ENCODE results near the gene SNX15. TPM values are rescaled to one million over a fixed set of nuclear protein-coding genes. Genes with fewer than 3 reads are reported as not detected.
A peak's percentile ranks its signal among the peaks of the same experiment; 100 is the strongest.

Gene SNX15
- total RNA-seq, 1 donor from 2014 or later = 24.1 TPM

- intact Hi-C loops (cut with DNase I) = no loop called here
- no peak for DNase-seq (ENCODE audit: extremely low spot score in 2 of 2)
- Histone ChIP-seq H3K4me3 (no peak overlapping the region), H3K4me1 (peaks cover 45% of the 10 kb centered on the region), H3K36me3 (peaks cover 0 to 11% of the 10 kb centered on the region in 2 donors), H3K27ac (no peak overlapping the region), H3K27me3 (no peaks in the 10 kb centered on the region), H3K9me3 (no peaks in the 10 kb centered on the region)
- TF ChIP-seq POLR2AphosphoS5 (IDR thresholded peaks at IDR 0.05; ENCODE audit: insufficient read depth in 1 of 2, low read depth in 1 of 2) (no peak), POLR2A (IDR thresholded peaks at IDR 0.05) (no peak), CTCF (IDR thresholded peaks at IDR 0.05) (no peak)
Observed at GRCh38 chr11:65045728-65046127, 18.5 kb downstream of the SNX15 start.

- Histone ChIP-seq H3K36me3 (peaks cover 0 to 11% of the 10 kb centered on the region in 2 donors), H3K27ac (peak overlapping the region; percentile 66), H3K27me3 (no peaks in the 10 kb centered on the region), H3K4me3 (peak overlapping the region; percentile 54 to 78), H3K9me3 (no peaks in the 10 kb centered on the region), H3K4me1 (peaks cover 33% of the 10 kb centered on the region)
- TF ChIP-seq POLR2A (IDR thresholded peaks at IDR 0.05) (no peak), CTCF (IDR thresholded peaks at IDR 0.05) (no peak), POLR2AphosphoS5 (IDR thresholded peaks at IDR 0.05; ENCODE audit: insufficient read depth in 1 of 2, low read depth in 1 of 2) (no peak)
- no peak for DNase-seq (ENCODE audit: extremely low spot score in 2 of 2)
- intact Hi-C loops (cut with DNase I) = no loop called here
Observed at GRCh38 chr11:65047581-65048422, 20.6 kb downstream of the SNX15 start.

- Histone ChIP-seq H3K9me3 (no peaks in the 10 kb centered on the region), H3K27ac (no peak overlapping the region), H3K27me3 (no peaks in the 10 kb centered on the region), H3K4me1 (peaks cover 19% of the 10 kb centered on the region), H3K36me3 (no peaks in the 10 kb centered on the region), H3K4me3 (no peak overlapping the region)
- intact Hi-C loops (cut with DNase I) = no loop called here
- no peak for TF ChIP-seq POLR2AphosphoS5 (IDR thresholded peaks at IDR 0.05; ENCODE audit: insufficient read depth in 1 of 2, low read depth in 1 of 2)
- no peak for TF ChIP-seq POLR2A (IDR thresholded peaks at IDR 0.05)
- no peak for TF ChIP-seq CTCF (IDR thresholded peaks at IDR 0.05)
- DNase-seq (ENCODE audit: extremely low spot score in 2 of 2) = no peak
Observed at GRCh38 chr11:65051398-65051858, 24.2 kb downstream of the SNX15 start.

GRCh38 chr11:65053827-65054508 is 26.7 kb downstream of the SNX15 start:
- DNase-seq (ENCODE audit: extremely low spot score in 2 of 2) = no peak
- no peak overlapping the region for H3K4me3 ChIP-seq
- no peak overlapping the region for H3K27ac ChIP-seq
- no peaks in the 10 kb centered on the region for H3K4me1 ChIP-seq
- no peaks in the 10 kb centered on the region for H3K9me3 ChIP-seq
- TF ChIP-seq CTCF (IDR thresholded peaks at IDR 0.05) (no peak), POLR2A (IDR thresholded peaks at IDR 0.05) (no peak), POLR2AphosphoS5 (IDR thresholded peaks at IDR 0.05; ENCODE audit: insufficient read depth in 1 of 2, low read depth in 1 of 2) (no peak)
- intact Hi-C loops (cut with DNase I) = no loop called here
- no peaks in the 10 kb centered on the region for H3K27me3 ChIP-seq
- no peaks in the 10 kb centered on the region for H3K36me3 ChIP-seq
